Esophagus muscularis mucosa (tissue), 4 donors: Measurements from ENCODE around the gene ZNF135. TPM values are rescaled to one million over a fixed set of nuclear protein-coding genes. Genes with fewer than 3 reads are reported as not detected.

Source experiments
- DNase-seq: peaks from one replicate; pipeline ENCODE4 v3.0.0-alpha.2; 2017; ENCODE audit errors: extremely low spot score
- H3K27ac ChIP-seq, 4 donors: fragments of 200-600 bp; sonication (generic); replicated peaks in 1 of 4; 1 replicate in 3 of 4; 2 replicates in 1 of 4; pipeline ENCODE4 v1.5.1; 2016 to 2019; ENCODE audit warnings: mild to moderate bottlenecking in 1 of 4
- H3K27me3 ChIP-seq, 4 donors: fragments of 200-600 bp; sonication (generic); one replicate each; pipeline versions ENCODE4 v1.5.1 to v1.6.0; 2016 to 2019
- H3K36me3 ChIP-seq, 4 donors: fragments of 200-600 bp; sonication (generic); one replicate each; pipeline ENCODE4 v1.5.1; 2016 to 2019
- H3K4me1 ChIP-seq, 4 donors: fragments of 200-600 bp; sonication (generic); one replicate each; pipeline ENCODE4 v1.5.1; 2016 to 2019
- H3K4me3 ChIP-seq, 4 donors: fragments of 200-600 bp; sonication (generic); 1 replicate in 2 of 4; 2 replicates in 2 of 4; pipeline ENCODE4 v1.5.1; 2016 to 2019; ENCODE audit warnings: mild to moderate bottlenecking in 4 of 4, moderate library complexity in 1 of 4
- H3K9me3 ChIP-seq, 4 donors: fragments of 200-600 bp; sonication (generic); 1 replicate in 3 of 4; 2 replicates in 1 of 4; pipeline ENCODE4 v1.5.1; 2016 to 2019
- CTCF ChIP-seq, 3 experiments: fragments of 200-600 bp in 2 of 3; fragments of 450-650 bp in 1 of 3; sonication (generic) in 2 of 3; IDR thresholded peaks; one replicate each; pipeline ENCODE4 v1.5.1; 2017 to 2019; ENCODE audit warnings: antibody characterized with exemption in 3 of 3, mild to moderate bottlenecking in 2 of 3, moderate library complexity in 1 of 3
- EP300 ChIP-seq: sonication (generic); formaldehyde crosslinking; IDR thresholded peaks from one replicate; pipeline ENCODE4 v1.6.1; 2017; ENCODE audit warnings: antibody characterized with exemption
- POLR2A ChIP-seq: fragments of 450-650 bp; IDR thresholded peaks from one replicate; pipeline ENCODE4 v1.6.1; 2017; ENCODE audit warnings: antibody characterized with exemption, moderate library complexity, mild to moderate bottlenecking, low read depth
- POLR2AphosphoS5 ChIP-seq, 2 donors: sonication (generic); formaldehyde crosslinking; IDR thresholded peaks; one replicate each; pipeline ENCODE4 v1.6.1; 2017; ENCODE audit warnings: antibody characterized with exemption in 2 of 2
- WGBS: methylation state at CpG from one replicate; pipeline ENCODE4 v1.1.5; 2018; 5-methylcytosine and 5-hydroxymethylcytosine counted together
- intact Hi-C: fragments of 100-400 bp; cut with DNase I; formaldehyde crosslinking; loops from one replicate; pipeline ENCODE4 v1.15.1; 2023
- total RNA-seq, 4 donors: library from RNA; depleted of rRNA; stranded (reverse); fragments of >200 nt; gene quantifications; one replicate each; pipeline versions ENCODE4 v1.1.0 to v1.2.1, GENCODE V29; 2016

Gene ZNF135
- total RNA-seq, 4 donors from 2014 or later = 5.1 to 9.1 (median 6.6) TPM

- Histone ChIP-seq H3K4me3 (peak overlapping the region; percentile 70 to 97 (median 76)), H3K9me3 (peaks cover 0 to 28% (median 15%) of the 10 kb centered on the region in 4 donors), H3K4me1 (peaks cover 19 to 29% (median 27%) of the 10 kb centered on the region in 4 donors), H3K27me3 (no peaks in the 10 kb centered on the region), H3K36me3 (peaks cover 0 to 16% (median 3%) of the 10 kb centered on the region in 4 donors), H3K27ac (peak overlapping the region; percentile 91 to 96 (median 94))
- intact Hi-C loops = loop anchor here (10.0 kb wide), 1 partner anchor 84 kb away; no protein-coding TSS in a partner anchor
- WGBS = 13% methylated on average over 2 of the region's 2 CpGs
- TF ChIP-seq EP300 (no peak), POLR2A (no peak), POLR2AphosphoS5 (IDR thresholded peaks at IDR 0.05) (no peak), CTCF (IDR thresholded peaks at IDR 0.05) (no peak)
- DNase-seq = no peak
Measured at GRCh38 chr19:58098682-58098998, 39.6 kb downstream of the ZNF135 start.

- no peaks in the 10 kb centered on the region for H3K27me3 ChIP-seq
- no peak overlapping the region for H3K4me3 ChIP-seq
- TF ChIP-seq EP300 = no peak
- TF ChIP-seq CTCF (IDR thresholded peaks at IDR 0.05) = no peak
- no peak for TF ChIP-seq POLR2AphosphoS5 (IDR thresholded peaks at IDR 0.05)
- no peak for TF ChIP-seq POLR2A
- peaks cover 8 to 97% (median 92%) of the 10 kb centered on the region in 4 donors for H3K9me3 ChIP-seq
- H3K4me1 ChIP-seq = no peaks in the 10 kb centered on the region
- no peak for DNase-seq
- H3K27ac ChIP-seq = no peak overlapping the region
- intact Hi-C loops = no loop called here
- WGBS = 91% methylated on average over 6 of the region's 7 CpGs
- H3K36me3 ChIP-seq = no peaks in the 10 kb centered on the region
Measured at GRCh38 chr19:58107778-58108545, 48.9 kb downstream of the ZNF135 start.

GRCh38 chr19:58108546-58108817 lies 49.4 kb downstream of the ZNF135 start:
- H3K27ac ChIP-seq = no peak overlapping the region
- TF ChIP-seq POLR2A = no peak
- TF ChIP-seq EP300 = no peak
- no peak for TF ChIP-seq CTCF (IDR thresholded peaks at IDR 0.05)
- no peak for TF ChIP-seq POLR2AphosphoS5 (IDR thresholded peaks at IDR 0.05)
- WGBS = 92% methylated on average over 3 of the region's 3 CpGs
- H3K36me3 ChIP-seq = no peaks in the 10 kb centered on the region
- intact Hi-C loops = no loop called here
- no peaks in the 10 kb centered on the region for H3K27me3 ChIP-seq
- DNase-seq = no peak
- H3K9me3 ChIP-seq = peaks cover 8 to 97% (median 94%) of the 10 kb centered on the region in 4 donors
- H3K4me3 ChIP-seq = no peak overlapping the region
- no peaks in the 10 kb centered on the region for H3K4me1 ChIP-seq

GRCh38 chr19:58117841-58118575 lies 58.9 kb downstream of the ZNF135 start:
- Histone ChIP-seq H3K36me3 (peaks cover 0 to 3% (median 0%) of the 10 kb centered on the region in 4 donors), H3K9me3 (peaks cover 0 to 99% (median 94%) of the 10 kb centered on the region in 4 donors), H3K27me3 (peaks cover 0 to 18% (median 8%) of the 10 kb centered on the region in 4 donors), H3K4me3 (peak overlapping the region in 3 of 4 donors; percentile 3 to 15 (median 9)), H3K4me1 (no peaks in the 10 kb centered on the region), H3K27ac (no peak overlapping the region)
- WGBS = 10% methylated on average over 17 of the region's 77 CpGs
- intact Hi-C loops = no loop called here
- TF ChIP-seq EP300 (no peak), POLR2A (no peak)
- no peak for DNase-seq

- Histone ChIP-seq H3K9me3 (peaks cover 0 to 99% (median 94%) of the 10 kb centered on the region in 4 donors), H3K27me3 (peaks cover 0 to 18% (median 8%) of the 10 kb centered on the region in 4 donors), H3K27ac (no peak overlapping the region), H3K36me3 (peaks cover 0 to 3% (median 0%) of the 10 kb centered on the region in 4 donors), H3K4me3 (no peak overlapping the region), H3K4me1 (no peaks in the 10 kb centered on the region)
- intact Hi-C loops = no loop called here
- no peak for TF ChIP-seq EP300
- no peak for TF ChIP-seq POLR2A
- TF ChIP-seq CTCF (IDR thresholded peaks at IDR 0.05) = no peak
- TF ChIP-seq POLR2AphosphoS5 (IDR thresholded peaks at IDR 0.05) = no peak
- no peak for DNase-seq
- 84% methylated on average over 5 of the region's 5 CpGs for WGBS
Measured at GRCh38 chr19:58118979-58119733, 60.1 kb downstream of the ZNF135 start.
